Anterior cingulate cortex (tissue), 58 donors: ENCODE data around the gene LPP.

ENCODE experiments used
- DNase-seq, 58 donors: peaks; one replicate each; lab custom pipeline; 2025; lab: John Stamatoyannopoulos, UW

Gene LPP

GRCh38 chr3:188321258-188321657 lies 167.3 kb downstream of the LPP start:
- DNase-seq, result no peak

GRCh38 chr3:188322135-188322887 lies 168.4 kb downstream of the LPP start:
- DNase-seq, result no peak

GRCh38 chr3:188323067-188323842 lies 169.3 kb downstream of the LPP start:
- no peak for DNase-seq

- peak in 1 of 58 donors; percentile 22 for DNase-seq
These were observed 172.2 kb downstream of the LPP start for GRCh38 chr3:188326111-188326510.

GRCh38 chr3:188326968-188327367 lies 173.0 kb downstream of the LPP start:
- no peak for DNase-seq

- DNase-seq, result no peak
These were observed 173.5 kb downstream of the LPP start for GRCh38 chr3:188327433-188327832.

GRCh38 chr3:188330138-188330537 lies 176.2 kb downstream of the LPP start:
- no peak for DNase-seq

GRCh38 chr3:188331166-188331565 lies 177.2 kb downstream of the LPP start:
- no peak for DNase-seq

GRCh38 chr3:188332085-188332484 lies 178.1 kb downstream of the LPP start:
- DNase-seq, result no peak

GRCh38 chr3:188335656-188336055 lies 181.7 kb downstream of the LPP start:
- no peak for DNase-seq

- DNase-seq, result no peak
These were observed 182.2 kb downstream of the LPP start for GRCh38 chr3:188336178-188336577.

- DNase-seq, result no peak
These were observed 183.3 kb downstream of the LPP start for GRCh38 chr3:188337232-188337631.

- no peak for DNase-seq
These were observed 184.1 kb downstream of the LPP start for GRCh38 chr3:188338086-188338485.

GRCh38 chr3:188339410-188340295 lies 185.7 kb downstream of the LPP start:
- DNase-seq, result no peak

GRCh38 chr3:188341501-188341900 lies 187.5 kb downstream of the LPP start:
- DNase-seq, result no peak

- no peak for DNase-seq
These were observed 189.2 kb downstream of the LPP start for GRCh38 chr3:188342991-188343732.

- DNase-seq, result no peak
These were observed 189.9 kb downstream of the LPP start for GRCh38 chr3:188343894-188344293.

- peak in 4 of 58 donors; percentile 7 to 15 (median 8) for DNase-seq
These were observed 191.3 kb downstream of the LPP start for GRCh38 chr3:188345223-188345622.

- DNase-seq, result peak in 2 of 58 donors; percentile 3 to 60
These were observed 194.7 kb downstream of the LPP start for GRCh38 chr3:188348435-188349244.
